Activated CD4-positive, alpha-beta T cell treated with anti-CD3 and anti-CD28 coated beads, Interleukin-2, amount 10 ng/mL, durations not matched to agents 24 days and 14 days (primary cell): ENCODE measurements around the gene ATMIN. TPM values are rescaled to one million over a fixed set of nuclear protein-coding genes. Genes with fewer than 3 reads are reported as not detected.
A peak's percentile ranks its signal among the peaks of the same experiment; 100 is the strongest.

Experiments
- DNase-seq: peaks from one replicate; pipeline ENCODE4 v3.0.0; 2022
- H3K27ac Mint-ChIP-seq: one replicate; pipeline ENCODE4 v1.8.0; 2022; ENCODE audit warnings: mild to moderate bottlenecking, mixed read lengths
- H3K27me3 Mint-ChIP-seq: one replicate; pipeline ENCODE4 v1.8.0; 2022; ENCODE audit warnings: mixed read lengths
- H3K36me3 Mint-ChIP-seq: one replicate; pipeline ENCODE4 v1.8.0; 2022; ENCODE audit warnings: low read depth, mild to moderate bottlenecking, mixed read lengths
- H3K4me1 Mint-ChIP-seq: one replicate; pipeline ENCODE4 v1.8.0; 2021; ENCODE audit warnings: mixed read lengths
- H3K4me3 Mint-ChIP-seq: one replicate; pipeline ENCODE4 v1.8.0; 2022; ENCODE audit warnings: mild to moderate bottlenecking, moderate library complexity, mixed read lengths
- H3K9me3 Mint-ChIP-seq: one replicate; pipeline ENCODE4 v1.8.0; 2021; ENCODE audit warnings: mixed read lengths
- intact Hi-C: fragments of 100-400 bp; cut with micrococcal nuclease; formaldehyde crosslinking; loops from one replicate; pipeline ENCODE4 v1.15.1; 2023
- total RNA-seq: library from RNA; stranded (reverse); gene quantifications from 2 replicates; pipeline ENCODE4 v1.2.3, GENCODE V29; 2022

ATMIN gene, protein sequence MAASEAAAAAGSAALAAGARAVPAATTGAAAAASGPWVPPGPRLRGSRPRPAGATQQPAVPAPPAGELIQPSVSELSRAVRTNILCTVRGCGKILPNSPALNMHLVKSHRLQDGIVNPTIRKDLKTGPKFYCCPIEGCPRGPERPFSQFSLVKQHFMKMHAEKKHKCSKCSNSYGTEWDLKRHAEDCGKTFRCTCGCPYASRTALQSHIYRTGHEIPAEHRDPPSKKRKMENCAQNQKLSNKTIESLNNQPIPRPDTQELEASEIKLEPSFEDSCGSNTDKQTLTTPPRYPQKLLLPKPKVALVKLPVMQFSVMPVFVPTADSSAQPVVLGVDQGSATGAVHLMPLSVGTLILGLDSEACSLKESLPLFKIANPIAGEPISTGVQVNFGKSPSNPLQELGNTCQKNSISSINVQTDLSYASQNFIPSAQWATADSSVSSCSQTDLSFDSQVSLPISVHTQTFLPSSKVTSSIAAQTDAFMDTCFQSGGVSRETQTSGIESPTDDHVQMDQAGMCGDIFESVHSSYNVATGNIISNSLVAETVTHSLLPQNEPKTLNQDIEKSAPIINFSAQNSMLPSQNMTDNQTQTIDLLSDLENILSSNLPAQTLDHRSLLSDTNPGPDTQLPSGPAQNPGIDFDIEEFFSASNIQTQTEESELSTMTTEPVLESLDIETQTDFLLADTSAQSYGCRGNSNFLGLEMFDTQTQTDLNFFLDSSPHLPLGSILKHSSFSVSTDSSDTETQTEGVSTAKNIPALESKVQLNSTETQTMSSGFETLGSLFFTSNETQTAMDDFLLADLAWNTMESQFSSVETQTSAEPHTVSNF
- total RNA-seq = 31.1 and 33.5 TPM in 2 replicates

- DNase-seq = peak; percentile 97
- peak within 1 kb of the TSS; percentile 69 for H3K27ac Mint-ChIP-seq
- intact Hi-C loops = loop anchor here (1.0 kb wide), 4 partner anchors 28 to 703 kb away; partner anchors contain the start of genes C16orf46, CENPN and GCSH
- peaks cover 20% of the 10 kb centered on the region for H3K4me1 Mint-ChIP-seq
- no peaks in the 10 kb centered on the region for H3K9me3 Mint-ChIP-seq
- peaks cover 25% of the 10 kb centered on the region for H3K36me3 Mint-ChIP-seq
- no peaks in the 10 kb centered on the region for H3K27me3 Mint-ChIP-seq
- H3K4me3 Mint-ChIP-seq = peak within 1 kb of the TSS; percentile 88
Measured at GRCh38 chr16:81035398-81035974, at the start of gene ATMIN. Gene ATMIN (plus strand): TSS chr16:81035842. CDS start chr16:81035871, 29 bp downstream.

DNA sequence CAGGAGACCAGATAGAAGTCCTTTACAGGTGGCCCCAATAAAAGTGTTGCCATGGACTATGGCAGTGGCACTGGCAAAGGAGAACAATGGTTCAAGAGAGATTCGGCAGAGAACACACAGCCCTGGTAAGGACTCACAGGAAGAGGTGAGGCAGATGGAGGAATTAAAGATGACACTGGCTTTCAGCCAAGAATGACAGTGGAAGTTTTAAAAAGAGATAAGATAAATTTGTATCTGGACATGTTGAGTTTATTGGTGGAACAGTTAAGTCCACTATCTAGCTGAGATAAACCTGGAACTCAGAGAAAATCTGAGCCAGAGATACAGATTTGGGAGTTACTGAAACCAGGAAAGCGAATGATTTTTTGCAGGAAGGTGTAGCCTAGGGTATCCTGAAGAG, 49.1 kb upstream of the ATMIN start:
- DNase-seq = no peak
- H3K27ac Mint-ChIP-seq = no peak overlapping the region
- H3K4me3 Mint-ChIP-seq = no peak overlapping the region
- H3K9me3 Mint-ChIP-seq = no peaks in the 10 kb centered on the region
- H3K4me1 Mint-ChIP-seq = peaks cover 26% of the 10 kb centered on the region
- H3K36me3 Mint-ChIP-seq = peaks cover 29% of the 10 kb centered on the region
- H3K27me3 Mint-ChIP-seq = no peaks in the 10 kb centered on the region
- intact Hi-C loops = no loop called here

DNA sequence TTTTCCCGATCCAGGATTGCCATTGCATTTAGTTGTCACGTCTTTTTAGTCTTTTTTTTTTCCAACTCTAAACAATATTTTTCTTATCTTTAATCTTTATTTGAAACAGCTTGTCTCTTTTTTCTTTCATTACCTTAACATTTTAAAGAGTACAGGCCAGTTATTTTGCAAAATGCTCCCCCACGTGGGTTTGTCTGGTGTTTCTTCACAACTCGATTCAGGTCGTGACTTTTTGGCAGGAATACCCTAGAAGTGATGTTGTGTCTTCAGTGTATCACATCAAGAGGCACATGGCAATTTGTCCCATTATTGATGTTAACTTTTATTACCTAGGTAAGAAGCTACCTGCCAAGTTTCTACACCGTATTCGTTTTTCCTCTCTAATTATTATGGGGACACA, 46.9 kb upstream of the ATMIN start:
- Mint-ChIP-seq H3K36me3 (peaks cover 37% of the 10 kb centered on the region), H3K27me3 (no peaks in the 10 kb centered on the region), H3K4me3 (no peak overlapping the region), H3K4me1 (peaks cover 34% of the 10 kb centered on the region), H3K27ac (no peak overlapping the region), H3K9me3 (no peaks in the 10 kb centered on the region)
- intact Hi-C loops = no loop called here
- no peak for DNase-seq

- H3K4me3 Mint-ChIP-seq = no peak overlapping the region
- H3K36me3 Mint-ChIP-seq = peaks cover 43% of the 10 kb centered on the region
- H3K4me1 Mint-ChIP-seq = peaks cover 41% of the 10 kb centered on the region
- H3K27ac Mint-ChIP-seq = no peak overlapping the region
- no peaks in the 10 kb centered on the region for H3K9me3 Mint-ChIP-seq
- no peak for DNase-seq
- no peaks in the 10 kb centered on the region for H3K27me3 Mint-ChIP-seq
- intact Hi-C loops = loop anchor here (10.0 kb wide), 1 partner anchor 45 kb away; no protein-coding TSS in a partner anchor
Measured at GRCh38 chr16:80989801-80990200, 45.8 kb upstream of the ATMIN start.

GRCh38 chr16:80990577-80990976, 45.1 kb upstream of the ATMIN start:
- H3K9me3 Mint-ChIP-seq = no peaks in the 10 kb centered on the region
- H3K4me1 Mint-ChIP-seq = peaks cover 39% of the 10 kb centered on the region
- no peak for DNase-seq
- no peak overlapping the region for H3K4me3 Mint-ChIP-seq
- H3K36me3 Mint-ChIP-seq = peaks cover 43% of the 10 kb centered on the region
- intact Hi-C loops = loop anchor here (10.0 kb wide), 1 partner anchor 46 kb away; no protein-coding TSS in a partner anchor
- H3K27me3 Mint-ChIP-seq = no peaks in the 10 kb centered on the region
- H3K27ac Mint-ChIP-seq = no peak overlapping the region

- H3K4me1 Mint-ChIP-seq = peaks cover 38% of the 10 kb centered on the region
- no peaks in the 10 kb centered on the region for H3K27me3 Mint-ChIP-seq
- no peaks in the 10 kb centered on the region for H3K9me3 Mint-ChIP-seq
- H3K4me3 Mint-ChIP-seq = no peak overlapping the region
- H3K27ac Mint-ChIP-seq = no peak overlapping the region
- intact Hi-C loops = loop anchor here (10.0 kb wide), 1 partner anchor 46 kb away; no protein-coding TSS in a partner anchor
- H3K36me3 Mint-ChIP-seq = peaks cover 44% of the 10 kb centered on the region
- DNase-seq = no peak
Measured at GRCh38 chr16:80990978-80991377, 44.7 kb upstream of the ATMIN start.

GRCh38 chr16:80991792-80992430, 43.7 kb upstream of the ATMIN start:
- DNase-seq = no peak
- intact Hi-C loops = loop anchor here (10.0 kb wide), 1 partner anchor 47 kb away; no protein-coding TSS in a partner anchor
- H3K36me3 Mint-ChIP-seq = peaks cover 42% of the 10 kb centered on the region
- no peaks in the 10 kb centered on the region for H3K9me3 Mint-ChIP-seq
- H3K27ac Mint-ChIP-seq = no peak overlapping the region
- H3K4me1 Mint-ChIP-seq = peaks cover 36% of the 10 kb centered on the region
- no peaks in the 10 kb centered on the region for H3K27me3 Mint-ChIP-seq
- H3K4me3 Mint-ChIP-seq = no peak overlapping the region

DNA sequence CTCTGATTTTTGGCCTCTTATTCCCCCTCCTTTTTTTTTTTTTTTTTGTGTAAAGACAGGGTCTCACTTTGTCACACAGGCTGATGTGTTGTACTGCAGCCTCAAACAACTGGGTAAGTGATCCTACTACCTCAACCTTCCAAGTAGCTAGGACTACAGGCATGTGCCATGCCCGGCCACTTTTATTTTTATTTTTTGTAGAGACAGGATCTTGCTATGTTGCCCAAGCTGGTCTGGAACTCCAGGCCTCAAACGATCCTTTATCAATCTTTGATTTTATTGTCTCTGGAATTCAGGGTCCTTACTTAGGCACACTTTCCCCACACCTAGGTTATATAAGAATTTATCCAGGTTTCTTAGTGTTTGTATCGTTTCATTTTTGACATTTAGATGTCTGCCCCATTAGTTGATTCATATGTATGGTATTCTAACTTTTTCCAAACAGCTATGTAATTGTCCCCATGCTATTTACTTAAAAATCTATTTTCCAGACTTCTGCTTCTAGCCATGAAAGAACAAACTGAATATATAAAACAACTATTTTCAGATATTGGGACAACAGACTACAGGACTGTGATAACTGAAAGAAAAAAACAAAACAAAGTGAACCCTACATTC, 42.9 kb upstream of the ATMIN start:
- H3K4me1 Mint-ChIP-seq = peaks cover 36% of the 10 kb centered on the region
- peaks cover 42% of the 10 kb centered on the region for H3K36me3 Mint-ChIP-seq
- no peak for DNase-seq
- no peaks in the 10 kb centered on the region for H3K9me3 Mint-ChIP-seq
- H3K27ac Mint-ChIP-seq = peak overlapping the region; percentile 59
- intact Hi-C loops = loop anchor here (10.0 kb wide), 1 partner anchor 48 kb away; no protein-coding TSS in a partner anchor
- H3K27me3 Mint-ChIP-seq = no peaks in the 10 kb centered on the region
- H3K4me3 Mint-ChIP-seq = no peak overlapping the region

GRCh38 chr16:80993307-80993706, 42.3 kb upstream of the ATMIN start:
- H3K4me1 Mint-ChIP-seq = peaks cover 39% of the 10 kb centered on the region
- no peak overlapping the region for H3K4me3 Mint-ChIP-seq
- H3K36me3 Mint-ChIP-seq = peaks cover 40% of the 10 kb centered on the region
- intact Hi-C loops = loop anchor here (10.0 kb wide), 1 partner anchor 49 kb away; no protein-coding TSS in a partner anchor
- peak overlapping the region; percentile 59 for H3K27ac Mint-ChIP-seq
- no peak for DNase-seq
- H3K9me3 Mint-ChIP-seq = no peaks in the 10 kb centered on the region
- H3K27me3 Mint-ChIP-seq = no peaks in the 10 kb centered on the region

DNA sequence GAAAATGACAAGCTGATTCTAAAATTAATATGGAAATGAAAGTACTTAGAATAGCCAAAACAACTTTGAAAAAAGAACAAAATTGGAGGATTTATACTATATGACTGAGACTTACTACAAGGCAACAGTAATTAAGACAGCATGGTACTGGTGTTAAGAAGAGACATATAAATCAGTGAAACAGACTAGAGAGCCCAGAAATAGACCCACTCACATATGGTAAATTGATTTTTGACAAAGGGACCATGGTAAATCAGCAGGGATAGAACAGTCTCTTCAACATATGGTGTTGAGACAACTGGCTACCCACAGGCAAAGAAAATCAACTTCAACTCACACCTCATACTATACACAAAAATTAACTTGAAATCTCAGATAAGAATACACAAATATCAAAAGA, 41.8 kb upstream of the ATMIN start:
- peak overlapping the region; percentile 49 for H3K27ac Mint-ChIP-seq

DNA sequence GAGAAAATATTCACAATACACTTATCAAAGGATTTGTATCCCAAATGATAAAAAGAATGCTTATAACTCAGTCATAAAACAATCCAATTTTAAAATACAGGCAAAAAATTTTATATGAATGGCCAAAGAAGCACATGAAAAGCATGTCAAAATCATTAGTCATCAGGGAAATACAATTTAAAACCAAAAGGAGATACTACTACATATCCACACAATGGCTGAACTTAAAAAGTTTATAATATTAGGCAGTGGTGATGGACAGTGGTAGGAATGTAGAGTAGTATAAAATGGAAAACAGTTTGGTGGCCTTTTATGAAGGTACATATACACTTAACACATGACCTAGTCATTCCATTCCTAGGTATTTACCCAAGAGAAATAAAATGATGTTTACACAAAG, 41.2 kb upstream of the ATMIN start:
- intact Hi-C loops = loop anchor here (10.0 kb wide), 1 partner anchor 50 kb away; no protein-coding TSS in a partner anchor
- Mint-ChIP-seq H3K27me3 (no peaks in the 10 kb centered on the region), H3K4me3 (no peak overlapping the region), H3K36me3 (peaks cover 45% of the 10 kb centered on the region), H3K9me3 (peaks cover 8% of the 10 kb centered on the region), H3K27ac (no peak overlapping the region), H3K4me1 (peaks cover 48% of the 10 kb centered on the region)
- no peak for DNase-seq

More for the DNA sequence above, 41.8 kb upstream of the ATMIN start:
- peaks cover 2% of the 10 kb centered on the region for H3K9me3 Mint-ChIP-seq
- DNase-seq = no peak
- no peaks in the 10 kb centered on the region for H3K27me3 Mint-ChIP-seq
- H3K4me1 Mint-ChIP-seq = peaks cover 42% of the 10 kb centered on the region
- intact Hi-C loops = loop anchor here (10.0 kb wide), 1 partner anchor 49 kb away; no protein-coding TSS in a partner anchor
- H3K36me3 Mint-ChIP-seq = peaks cover 40% of the 10 kb centered on the region
- no peak overlapping the region for H3K4me3 Mint-ChIP-seq

DNA sequence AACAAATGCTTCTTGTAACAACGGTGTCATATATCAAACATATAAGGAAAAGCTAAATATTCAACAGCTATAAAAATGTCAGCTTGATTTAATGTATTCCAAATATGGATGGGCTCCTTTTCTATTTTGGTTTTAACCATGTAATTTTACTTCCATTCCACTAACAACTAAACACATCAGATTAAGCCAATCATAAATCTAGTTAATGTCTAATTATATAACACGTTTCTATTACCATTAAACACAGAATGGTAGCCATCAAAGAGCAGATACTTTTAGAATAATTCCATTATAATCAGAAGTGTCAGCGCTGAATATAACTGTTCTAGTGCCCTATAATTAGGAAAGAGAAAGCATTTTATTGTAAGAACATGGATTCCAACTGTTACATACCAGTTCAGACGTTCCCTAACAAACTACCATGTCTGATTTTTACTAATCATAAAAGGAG, 38.9 kb upstream of the ATMIN start:
- H3K27ac Mint-ChIP-seq = peak overlapping the region; percentile 89
- H3K9me3 Mint-ChIP-seq = peaks cover 9% of the 10 kb centered on the region
- H3K27me3 Mint-ChIP-seq = no peaks in the 10 kb centered on the region
- peak overlapping the region; percentile 88 for H3K4me3 Mint-ChIP-seq
- peaks cover 46% of the 10 kb centered on the region for H3K4me1 Mint-ChIP-seq
- H3K36me3 Mint-ChIP-seq = peaks cover 50% of the 10 kb centered on the region
- intact Hi-C loops = loop anchor here (5.0 to 10.0 kb wide), 2 partner anchors 52 to 339 kb away; no protein-coding TSS in a partner anchor
- no peak for DNase-seq
